ENCODE results near the gene ARHGAP40. TPM values are rescaled to one million over a fixed set of nuclear protein-coding genes. Genes with fewer than 3 reads are reported as not detected.

Gene ARHGAP40
- total RNA-seq (2012; rRNA removed), result not detected in 2 replicates
- not detected in 2 replicates for polyA plus RNA-seq (2012; rRNA removed)
- polyA plus RNA-seq (2012; cell fraction: cytosol; rRNA removed), result not detected in 2 replicates
- not detected in 2 replicates for polyA plus RNA-seq (2012; cell fraction: nucleus; rRNA removed; ENCODE audit: low replicate concordance)
- percentile 9 among the genes with signal in this experiment for Bru-seq, nascent RNA
- percentile 9 among the genes with signal in this experiment for BruChase-seq, experiment 1, labeled RNA remaining after a 6-hour chase
- BruChase-seq, experiment 2, labeled RNA remaining after a 2-hour chase, result percentile 8 among the genes with signal in this experiment
- long read RNA-seq, result 0 reads

DNA sequence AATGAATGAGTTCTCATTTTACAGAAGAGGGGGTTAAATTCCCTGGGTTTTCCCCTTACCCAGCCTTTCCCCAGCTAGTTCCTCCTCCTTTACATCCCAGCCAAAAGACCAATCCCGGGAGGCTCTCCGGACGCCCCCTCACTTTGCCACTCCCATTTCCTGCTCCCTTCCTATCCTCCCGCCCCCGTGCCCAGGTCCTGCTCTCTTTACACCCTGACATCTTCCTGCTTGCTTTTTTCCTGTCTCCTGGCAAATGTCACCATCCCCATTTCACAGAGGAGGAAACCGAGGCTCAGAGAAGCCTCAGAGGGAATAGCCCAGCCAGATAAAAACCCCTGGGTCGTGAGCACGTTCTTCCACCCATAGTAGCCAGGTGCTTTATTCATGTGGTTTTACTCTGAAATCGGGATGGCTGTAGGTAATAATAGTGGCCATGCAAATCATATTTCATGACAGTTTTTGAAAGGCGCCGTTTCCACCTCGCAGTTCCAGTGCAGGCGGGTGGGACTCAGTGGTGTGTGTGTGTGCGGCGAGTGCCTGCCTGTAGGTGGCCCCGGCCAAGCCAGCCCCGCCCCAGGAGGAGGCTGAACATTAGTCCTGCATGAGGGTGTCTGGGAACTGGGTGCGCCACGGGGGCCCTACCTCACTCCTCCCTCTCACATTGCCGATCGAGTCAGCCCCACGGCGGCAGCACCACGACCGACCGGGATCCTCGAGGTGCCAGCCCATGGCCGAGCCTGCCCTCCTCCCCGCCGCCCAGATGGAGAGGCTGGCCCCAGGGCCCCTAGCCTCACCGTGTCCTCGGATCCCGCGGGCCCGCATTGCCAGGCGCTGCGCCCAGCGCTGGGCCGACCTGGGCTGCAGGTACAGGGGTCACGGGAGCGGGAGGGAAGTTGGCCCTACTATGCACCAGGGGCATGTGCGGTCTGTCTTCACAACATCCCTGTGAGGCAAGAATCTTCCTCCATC, at the start of gene ARHGAP40:
Gene ARHGAP40 (plus strand): TSS at position 594 of the 969 bp plus-strand sequence.
- CTCF ChIA-PET, result no interaction called here
- no peak within 1 kb of the TSS for H3K27ac ChIP-seq (ENCODE audit: insufficient read depth, low read length)
- BruUV-seq (replicated peaks), result no TSS peak
- no peak within 1 kb of the TSS for H2AK5ac ChIP-seq (ENCODE audit: low read depth, low read length)
- H2AK9ac ChIP-seq (replicated peaks; ENCODE audit: low read depth, low read length, poor library complexity), result no peak within 1 kb of the TSS
- no peaks in the 10 kb centered on the region for H3K4me1 ChIP-seq (ENCODE audit: control insufficient read depth, insufficient read depth, low read length)
- H3K9me1 ChIP-seq (ENCODE audit: insufficient read depth, low read length), result no peaks in the 10 kb centered on the region
- WGBS, 2 experiments (ENCODE audit: extremely low coverage in 2 of 2, insufficient read length in 1 of 2), result 8% methylated on average over 15 of the region's 42 CpGs; no CpG with 5 or more reads in 1 of the 2 experiments
- H3K4ac ChIP-seq (ENCODE audit: low read depth, low read length), result no peak within 1 kb of the TSS
- H4K20me1 ChIP-seq (ENCODE audit: insufficient read depth, low read length), result no peaks in the 10 kb centered on the region
- dilution Hi-C loops (cut with HindIII; ENCODE audit: low sequenced_read_pairs, unreplicated experiment) (no loop called here), intact Hi-C loops (cut with micrococcal nuclease) (no loop called here), in situ Hi-C loops (cut with MboI; ENCODE audit: low sequenced_read_pairs) (no loop called here)
- H3K23ac ChIP-seq (ENCODE audit: low read depth, low read length), result no peak within 1 kb of the TSS
- no peak within 1 kb of the TSS for H3K9ac ChIP-seq (ENCODE audit: low read depth, low read length)
- H3K79me1 ChIP-seq (ENCODE audit: low read depth in 1 of 2, low read length in 2 of 2), result no peaks in the 10 kb centered on the region
- no peak within 1 kb of the TSS for H3K18ac ChIP-seq (ENCODE audit: low read depth, low read length)
- H3K4me2 ChIP-seq (ENCODE audit: low read depth, low read length), result no peak within 1 kb of the TSS
- ATAC-seq (ENCODE audit: low read depth) (peak; percentile 49), DNase-seq (no peak)
- H2BK15ac ChIP-seq (ENCODE audit: low read depth, low read length), result no peak within 1 kb of the TSS
- H4K91ac ChIP-seq (ENCODE audit: insufficient read depth, low read depth, low read length), result no peak within 1 kb of the TSS
- no peak within 1 kb of the TSS for H4K5ac ChIP-seq (ENCODE audit: low read depth, low read length)
- no peak within 1 kb of the TSS for H3K4me3 ChIP-seq (ENCODE audit: insufficient read depth, low read depth, low read length)
- H4K8ac ChIP-seq (ENCODE audit: low read depth in 2 of 2, low read length in 2 of 2), result no peak within 1 kb of the TSS
- H2BK5ac ChIP-seq (ENCODE audit: low read depth, low read length, poor library complexity, severe bottlenecking), result no peak within 1 kb of the TSS
- H3K56ac ChIP-seq (ENCODE audit: extremely low read depth, insufficient read depth, low read length), result no peak within 1 kb of the TSS
- H3K36me3 ChIP-seq (ENCODE audit: control insufficient read depth, insufficient read depth, low read length), result no peaks in the 10 kb centered on the region
- no peak within 1 kb of the TSS for H3K14ac ChIP-seq (replicated peaks; ENCODE audit: low read depth, low read length)
- peak within 1 kb of the TSS; percentile 75 for H2AFZ ChIP-seq (replicated peaks; ENCODE audit: low read length, poor library complexity)
- POLR2A ChIA-PET (ENCODE audit: unreplicated experiment), result no interaction called here
- peaks cover 38% of the 10 kb centered on the region for H3K27me3 ChIP-seq (ENCODE audit: control insufficient read depth, insufficient read depth, low read length)
- no peak within 1 kb of the TSS for H2BK120ac ChIP-seq (ENCODE audit: low read depth, low read length)
- no peak within 1 kb of the TSS for H2BK20ac ChIP-seq (ENCODE audit: low read depth, low read length)
- H3K9me3 ChIP-seq (ENCODE audit: control insufficient read depth, insufficient read depth, low read length), result no peaks in the 10 kb centered on the region
- no peak for TF ChIP-seq RAD21 (IDR thresholded peaks at IDR 0.05; ENCODE audit: low read length)
- TF ChIP-seq NFE2L2 (IDR thresholded peaks at IDR 0.05; ENCODE audit: low read depth, low read length), result no peak
- TF ChIP-seq, protein P1, sequence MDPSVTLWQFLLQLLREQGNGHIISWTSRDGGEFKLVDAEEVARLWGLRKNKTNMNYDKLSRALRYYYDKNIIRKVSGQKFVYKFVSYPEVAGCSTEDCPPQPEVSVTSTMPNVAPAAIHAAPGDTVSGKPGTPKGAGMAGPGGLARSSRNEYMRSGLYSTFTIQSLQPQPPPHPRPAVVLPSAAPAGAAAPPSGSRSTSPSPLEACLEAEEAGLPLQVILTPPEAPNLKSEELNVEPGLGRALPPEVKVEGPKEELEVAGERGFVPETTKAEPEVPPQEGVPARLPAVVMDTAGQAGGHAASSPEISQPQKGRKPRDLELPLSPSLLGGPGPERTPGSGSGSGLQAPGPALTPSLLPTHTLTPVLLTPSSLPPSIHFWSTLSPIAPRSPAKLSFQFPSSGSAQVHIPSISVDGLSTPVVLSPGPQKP (IDR thresholded peaks at IDR 0.05; ENCODE audit: borderline replicate concordance, low read depth, low read length), result no peak
- TF ChIP-seq BHLHE40 (IDR thresholded peaks at IDR 0.05; ENCODE audit: low read depth, low read length), result no peak
- TF ChIP-seq RFX5 (IDR thresholded peaks at IDR 0.05; ENCODE audit: low read depth, low read length), result no peak
- TF ChIP-seq MAFK (IDR thresholded peaks at IDR 0.05; ENCODE audit: low read depth, low read length), result no peak
- no peak for TF ChIP-seq CEBPB (IDR thresholded peaks at IDR 0.05; ENCODE audit: low read depth, low read length)
- TF ChIP-seq, protein P2, sequence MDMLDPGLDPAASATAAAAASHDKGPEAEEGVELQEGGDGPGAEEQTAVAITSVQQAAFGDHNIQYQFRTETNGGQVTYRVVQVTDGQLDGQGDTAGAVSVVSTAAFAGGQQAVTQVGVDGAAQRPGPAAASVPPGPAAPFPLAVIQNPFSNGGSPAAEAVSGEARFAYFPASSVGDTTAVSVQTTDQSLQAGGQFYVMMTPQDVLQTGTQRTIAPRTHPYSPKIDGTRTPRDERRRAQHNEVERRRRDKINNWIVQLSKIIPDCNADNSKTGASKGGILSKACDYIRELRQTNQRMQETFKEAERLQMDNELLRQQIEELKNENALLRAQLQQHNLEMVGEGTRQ (IDR thresholded peaks at IDR 0.05; ENCODE audit: low read depth, low read length), result no peak
- TF ChIP-seq MXI1 (IDR thresholded peaks at IDR 0.05; ENCODE audit: borderline replicate concordance, low read depth, low read length), result no peak
- TF ChIP-seq MAZ (IDR thresholded peaks at IDR 0.05; ENCODE audit: borderline replicate concordance, low read depth, low read length), result no peak
- no peak for TF ChIP-seq SMC3 (IDR thresholded peaks at IDR 0.05; ENCODE audit: low read depth, low read length)
- no peak for TF ChIP-seq CHD1 (IDR thresholded peaks at IDR 0.05; ENCODE audit: low read depth, low read length)
- TF ChIP-seq RCOR1 (IDR thresholded peaks at IDR 0.05; ENCODE audit: insufficient replicate concordance, low read length), result no peak
- no peak for TF ChIP-seq FOS (IDR thresholded peaks at IDR 0.05; ENCODE audit: low read depth, low read length)
- no peak for TF ChIP-seq POLR2A (IDR thresholded peaks at IDR 0.05; ENCODE audit: low read depth, low read length)

All from IMR-90 (cell line).